Uterus (tissue), 4 donors: Measurements from ENCODE around the gene WDFY4. TPM values are rescaled to one million over a fixed set of nuclear protein-coding genes. Genes with fewer than 3 reads are reported as not detected.

Experiments
- DNase-seq, 2 donors: peaks; one replicate each; pipeline ENCODE4 v3.0.0-alpha.2; 2019 to 2020
- H3K27ac ChIP-seq, 2 donors: fragments of 200-600 bp; sonication (generic); 1 replicate in 1 of 2; 2 replicates in 1 of 2; pipeline ENCODE4 v1.5.1; 2016 to 2018
- H3K27me3 ChIP-seq, 2 donors: fragments of 200-600 bp; sonication (generic); one replicate each; pipeline ENCODE4 v1.5.1; 2018 to 2019; ENCODE audit warnings: control low read depth in 1 of 2
- H3K36me3 ChIP-seq, 2 donors: fragments of 200-600 bp; sonication (generic); one replicate each; pipeline ENCODE4 v1.5.1; 2019; ENCODE audit warnings: control low read depth in 1 of 2
- H3K4me1 ChIP-seq, 2 donors: fragments of 200-600 bp; sonication (generic); one replicate each; pipeline ENCODE4 v1.5.1; 2018 to 2019; ENCODE audit warnings: control low read depth in 1 of 2
- H3K4me3 ChIP-seq, 2 donors: fragments of 200-600 bp; sonication (generic); 1 replicate in 1 of 2; 2 replicates in 1 of 2; pipeline ENCODE4 v1.5.1; 2018 to 2019; ENCODE audit warnings: mild to moderate bottlenecking in 1 of 2
- H3K9me3 ChIP-seq, 2 donors: fragments of 200-600 bp; sonication (generic); one replicate each; pipeline ENCODE4 v1.5.1; 2019; ENCODE audit warnings: control low read depth in 1 of 2
- POLR2A ChIP-seq, 2 donors: fragments of 450-650 bp; IDR thresholded peaks; one replicate each; pipeline ENCODE4 v1.6.1; 2016; ENCODE audit warnings: antibody characterized with exemption in 2 of 2, mild to moderate bottlenecking in 1 of 2, moderate library complexity in 1 of 2
- intact Hi-C: fragments of 100-400 bp; cut with DNase I; formaldehyde crosslinking; loops from one replicate; pipeline ENCODE4 v1.15.1; 2023; ENCODE audit warnings: low total_unique reads
- total RNA-seq, 4 donors: library from RNA; depleted of rRNA in 3 of 4; stranded (reverse); fragments of >200 nt in 3 of 4; gene quantifications; one replicate each; pipeline versions ENCODE4 v1.1.0 to v1.2.4, GENCODE V29; 2014 to 2023
- TF ChIP-seq, protein P1 (sequence below), 4 experiments: fragments of 200-600 bp in 2 of 4; fragments of 450-650 bp in 2 of 4; sonication (generic) in 2 of 4; IDR thresholded peaks; one replicate each; pipeline ENCODE4 v1.5.1; 2016 to 2019; ENCODE audit warnings: antibody characterized with exemption in 4 of 4, mild to moderate bottlenecking in 2 of 4, moderate library complexity in 1 of 4
- donor health status: DM: yes; HTN: yes; CAD: no.

WDFY4 gene
- total RNA-seq, 4 donors from 2014 or later: 0.26 to 5.2 (median 1.2) TPM

DNA sequence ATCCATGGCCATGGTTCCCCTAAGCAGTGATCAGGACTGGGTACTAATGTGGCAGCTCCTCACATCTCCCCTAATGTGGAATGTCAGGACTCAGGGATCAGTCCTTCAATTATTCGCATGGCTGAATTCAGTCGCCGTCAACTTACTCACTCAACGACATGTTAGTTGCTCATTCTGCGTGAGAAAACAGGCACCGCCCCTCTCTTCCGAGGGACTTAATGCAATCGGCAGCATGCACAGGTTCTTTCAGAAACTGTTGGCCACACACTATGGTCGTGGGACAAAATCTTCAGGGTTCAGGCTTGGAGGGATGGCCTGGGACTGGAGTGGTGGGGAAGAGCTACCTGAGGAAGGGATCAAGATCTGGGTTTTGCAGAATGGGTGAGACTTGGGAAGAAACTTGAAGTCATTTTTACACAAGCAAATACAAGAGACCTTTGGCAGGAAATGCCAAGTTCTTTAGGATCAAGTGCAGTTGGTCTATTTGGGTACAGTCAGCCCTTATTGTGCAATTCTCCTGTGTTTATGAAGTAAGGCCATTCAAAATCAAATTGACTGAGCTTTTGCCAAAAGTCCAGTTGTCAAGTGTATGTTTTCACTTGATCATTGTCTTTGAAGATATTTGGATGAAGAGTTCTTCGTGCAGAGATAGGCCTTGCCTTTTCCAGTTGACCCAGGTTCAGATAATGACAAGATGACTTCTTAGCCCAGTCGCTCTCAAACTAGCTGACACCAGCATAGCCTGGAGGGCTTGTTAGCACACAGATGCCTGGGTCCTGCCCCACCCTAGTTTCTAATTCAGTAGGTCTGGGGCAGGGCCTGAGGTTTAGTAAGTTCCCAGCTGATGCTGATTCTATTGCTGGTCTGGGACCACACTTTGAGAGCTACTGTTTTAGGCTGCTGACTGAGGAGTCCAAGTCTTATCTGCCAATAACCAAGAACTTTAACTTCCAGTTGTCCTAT is 206.5 kb downstream of the WDFY4 start:
- no peak for TF ChIP-seq POLR2A (IDR thresholded peaks at IDR 0.05)
- TF ChIP-seq, protein P1, sequence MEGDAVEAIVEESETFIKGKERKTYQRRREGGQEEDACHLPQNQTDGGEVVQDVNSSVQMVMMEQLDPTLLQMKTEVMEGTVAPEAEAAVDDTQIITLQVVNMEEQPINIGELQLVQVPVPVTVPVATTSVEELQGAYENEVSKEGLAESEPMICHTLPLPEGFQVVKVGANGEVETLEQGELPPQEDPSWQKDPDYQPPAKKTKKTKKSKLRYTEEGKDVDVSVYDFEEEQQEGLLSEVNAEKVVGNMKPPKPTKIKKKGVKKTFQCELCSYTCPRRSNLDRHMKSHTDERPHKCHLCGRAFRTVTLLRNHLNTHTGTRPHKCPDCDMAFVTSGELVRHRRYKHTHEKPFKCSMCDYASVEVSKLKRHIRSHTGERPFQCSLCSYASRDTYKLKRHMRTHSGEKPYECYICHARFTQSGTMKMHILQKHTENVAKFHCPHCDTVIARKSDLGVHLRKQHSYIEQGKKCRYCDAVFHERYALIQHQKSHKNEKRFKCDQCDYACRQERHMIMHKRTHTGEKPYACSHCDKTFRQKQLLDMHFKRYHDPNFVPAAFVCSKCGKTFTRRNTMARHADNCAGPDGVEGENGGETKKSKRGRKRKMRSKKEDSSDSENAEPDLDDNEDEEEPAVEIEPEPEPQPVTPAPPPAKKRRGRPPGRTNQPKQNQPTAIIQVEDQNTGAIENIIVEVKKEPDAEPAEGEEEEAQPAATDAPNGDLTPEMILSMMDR (IDR thresholded peaks at IDR 0.05): no peak
- no peak for DNase-seq
- no peaks in the 10 kb centered on the region for H3K36me3 ChIP-seq
- intact Hi-C loops: no loop called here
- H3K27me3 ChIP-seq: no peaks in the 10 kb centered on the region
- no peaks in the 10 kb centered on the region for H3K9me3 ChIP-seq
- H3K4me3 ChIP-seq: no peak overlapping the region
- no peak overlapping the region for H3K27ac ChIP-seq
- H3K4me1 ChIP-seq: no peaks in the 10 kb centered on the region

DNA sequence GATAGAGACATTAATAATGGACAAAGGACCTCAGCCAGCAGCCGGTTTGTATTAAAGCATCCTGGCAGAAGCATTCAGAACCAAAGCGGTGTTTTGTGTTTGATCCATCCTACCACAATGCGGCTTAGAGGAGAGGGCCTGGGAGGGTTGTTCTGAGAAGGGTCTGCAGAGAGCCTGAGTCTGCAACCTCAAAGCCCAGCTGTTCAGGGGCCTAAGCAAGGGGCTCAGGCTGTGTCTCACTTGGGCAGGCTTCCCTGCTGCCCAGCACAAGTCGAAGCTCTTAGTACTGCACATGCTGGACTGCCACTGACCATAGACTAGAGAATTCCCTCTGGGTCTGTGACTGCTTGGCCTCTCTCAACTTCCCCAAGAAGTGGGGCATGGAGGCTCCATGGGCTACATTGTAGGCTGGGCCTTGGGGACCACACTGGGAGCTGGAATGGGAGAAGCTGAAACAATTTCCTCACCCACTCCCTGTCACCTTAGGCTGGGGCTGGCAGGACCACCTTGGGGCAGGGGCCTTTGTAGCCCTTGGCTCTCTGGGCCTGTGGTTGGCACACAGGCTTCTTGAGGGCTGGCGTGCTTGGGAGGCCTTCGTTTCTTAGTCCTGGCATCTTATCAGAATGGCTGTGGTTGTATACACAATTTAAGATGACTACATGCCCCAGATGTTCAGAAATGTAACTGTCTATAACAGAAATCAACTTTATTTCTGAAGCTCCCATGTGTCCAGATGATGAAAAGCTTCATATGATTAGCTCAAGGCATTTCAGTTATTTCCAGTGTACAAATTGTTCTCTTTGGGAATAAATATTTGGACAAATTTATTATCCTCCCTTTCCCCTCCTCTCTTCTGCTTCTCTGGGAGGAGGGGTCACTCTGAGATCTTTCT is 210.5 kb downstream of the WDFY4 start:
- Histone ChIP-seq H3K36me3 (no peaks in the 10 kb centered on the region), H3K4me1 (no peaks in the 10 kb centered on the region), H3K9me3 (no peaks in the 10 kb centered on the region), H3K27ac (no peak overlapping the region), H3K4me3 (no peak overlapping the region), H3K27me3 (no peaks in the 10 kb centered on the region)
- intact Hi-C loops: no loop called here
- no peak for DNase-seq
- TF ChIP-seq, protein P1 (IDR thresholded peaks at IDR 0.05): no peak
- no peak for TF ChIP-seq POLR2A (IDR thresholded peaks at IDR 0.05)

- Histone ChIP-seq H3K36me3 (no peaks in the 10 kb centered on the region), H3K4me1 (no peaks in the 10 kb centered on the region), H3K27ac (no peak overlapping the region), H3K9me3 (no peaks in the 10 kb centered on the region), H3K27me3 (no peaks in the 10 kb centered on the region), H3K4me3 (no peak overlapping the region)
- no peak for DNase-seq
- TF ChIP-seq POLR2A (IDR thresholded peaks at IDR 0.05): no peak
- TF ChIP-seq, protein P1 (IDR thresholded peaks at IDR 0.05): no peak
- intact Hi-C loops: no loop called here
Measured at GRCh38 chr10:48895803-48896195, 211.1 kb downstream of the WDFY4 start.

DNA sequence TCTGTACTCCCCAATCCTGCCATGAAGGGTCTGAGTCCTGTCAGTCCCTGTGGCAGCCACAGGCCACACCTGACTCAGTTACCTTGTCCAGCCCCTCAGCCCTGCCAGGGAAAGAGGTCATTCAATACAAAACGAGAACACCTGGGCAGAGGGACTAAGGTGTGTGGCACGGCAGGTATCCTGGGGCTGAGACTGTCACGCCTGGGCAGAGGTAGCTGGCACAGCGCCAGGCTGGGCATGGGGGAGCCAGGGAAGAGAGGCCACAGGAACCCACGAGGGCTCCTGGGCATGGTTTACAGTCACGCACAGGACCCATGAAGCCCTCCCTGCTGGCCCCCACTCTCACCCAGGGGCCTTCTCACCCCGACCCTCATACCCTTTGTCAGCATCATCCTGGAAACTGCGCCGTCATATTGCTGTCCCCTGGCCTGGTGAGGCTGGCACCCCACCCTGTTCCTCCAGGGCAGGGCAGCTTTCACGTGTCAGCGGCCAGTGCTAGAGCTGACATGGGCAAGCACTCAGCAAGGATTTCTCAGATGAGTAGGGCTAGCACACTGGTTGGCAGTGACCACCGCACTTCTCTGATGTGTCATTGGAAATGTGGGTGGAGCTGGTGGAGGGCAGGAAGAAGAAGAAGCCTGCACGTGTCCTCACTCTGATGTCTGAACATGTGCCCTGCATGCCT is 212.2 kb downstream of the WDFY4 start:
- TF ChIP-seq, protein P1 (IDR thresholded peaks at IDR 0.05): no peak
- TF ChIP-seq POLR2A (IDR thresholded peaks at IDR 0.05): no peak
- no peaks in the 10 kb centered on the region for H3K9me3 ChIP-seq
- H3K27ac ChIP-seq: no peak overlapping the region
- no peak for DNase-seq
- H3K4me1 ChIP-seq: no peaks in the 10 kb centered on the region
- H3K36me3 ChIP-seq: no peaks in the 10 kb centered on the region
- no peaks in the 10 kb centered on the region for H3K27me3 ChIP-seq
- H3K4me3 ChIP-seq: no peak overlapping the region
- intact Hi-C loops: no loop called here
